HEK293 (cell line): ENCODE data around the gene PHAF1.

Source experiments
- SP2 ChIP-seq: fragments of 450-650 bp; formaldehyde crosslinking; IDR thresholded peaks from 2 replicates; pipeline ENCODE4 v1.5.1; 2016; ENCODE audit warnings: missing biosample characterization, missing genetic modification characterization
- ZNF473 ChIP-seq: fragments of 450-650 bp; formaldehyde crosslinking; IDR thresholded peaks from 2 replicates; pipeline ENCODE4 v1.5.1; 2017; ENCODE audit warnings: missing biosample characterization, missing genetic modification characterization
- ZNF501 ChIP-seq: fragments of 450-650 bp; formaldehyde crosslinking; IDR thresholded peaks from 2 replicates; pipeline ENCODE4 v1.5.1; 2016; ENCODE audit warnings: missing biosample characterization, missing genetic modification characterization
- ZNF658 ChIP-seq: fragments of 450-650 bp; formaldehyde crosslinking; IDR thresholded peaks from 2 replicates; pipeline ENCODE4; 2016; ENCODE audit warnings: missing biosample characterization, missing genetic modification characterization
- TF ChIP-seq, protein P1 (sequence below): fragments of 450-650 bp; formaldehyde crosslinking; IDR thresholded peaks from 2 replicates; pipeline ENCODE4 v1.5.1; 2016; ENCODE audit warnings: missing biosample characterization, missing genetic modification characterization
- TF ChIP-seq, protein P2 (sequence below): fragments of 450-650 bp; formaldehyde crosslinking; IDR thresholded peaks from 2 replicates; pipeline ENCODE4 v1.5.1; 2017; ENCODE audit warnings: missing biosample characterization, missing genetic modification characterization
- TF ChIP-seq, protein P3 (sequence below): sonication (generic); formaldehyde crosslinking; IDR thresholded peaks from 2 replicates; pipeline ENCODE4 v1.8.1; 2022; ENCODE audit warnings: mild to moderate bottlenecking, moderate library complexity, missing genetic modification reagents
- TF ChIP-seq, protein P4 (sequence below): fragments of 450-650 bp; formaldehyde crosslinking; IDR thresholded peaks from 2 replicates; pipeline ENCODE4 v1.5.1; 2016; ENCODE audit warnings: missing biosample characterization, missing genetic modification characterization
- TF ChIP-seq, protein P5 (sequence below): fragments of 450-650 bp; formaldehyde crosslinking; IDR thresholded peaks from 2 replicates; pipeline ENCODE4 v1.5.1; 2016; ENCODE audit warnings: missing biosample characterization, missing genetic modification characterization
- TF ChIP-seq, protein P6 (sequence below): fragments of 450-650 bp; formaldehyde crosslinking; IDR thresholded peaks from 2 replicates; pipeline ENCODE4 v1.5.1; 2016; ENCODE audit warnings: missing biosample characterization, missing genetic modification characterization

DNA sequence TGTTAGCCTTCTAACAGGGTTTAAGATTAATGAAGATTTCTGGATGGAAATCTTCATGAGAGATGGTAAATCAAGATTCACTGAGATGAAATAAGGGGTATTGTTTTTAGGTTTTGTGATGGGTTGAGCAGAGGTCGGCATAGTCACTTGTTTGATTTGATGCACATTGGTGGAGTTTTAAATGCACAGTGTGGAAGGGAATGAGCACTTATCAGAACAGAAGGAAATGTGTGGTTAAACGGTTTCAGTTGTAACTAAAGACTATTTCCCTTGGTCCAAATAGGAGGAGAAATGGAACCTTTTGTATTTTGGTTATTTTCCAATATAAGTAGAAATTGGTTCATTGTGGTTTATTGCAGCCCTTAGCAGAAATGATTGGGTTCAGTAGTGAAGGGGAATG lies 46.7 kb upstream of the PHAF1 start:
- TF ChIP-seq SP2, result no peak
- TF ChIP-seq, protein P1, sequence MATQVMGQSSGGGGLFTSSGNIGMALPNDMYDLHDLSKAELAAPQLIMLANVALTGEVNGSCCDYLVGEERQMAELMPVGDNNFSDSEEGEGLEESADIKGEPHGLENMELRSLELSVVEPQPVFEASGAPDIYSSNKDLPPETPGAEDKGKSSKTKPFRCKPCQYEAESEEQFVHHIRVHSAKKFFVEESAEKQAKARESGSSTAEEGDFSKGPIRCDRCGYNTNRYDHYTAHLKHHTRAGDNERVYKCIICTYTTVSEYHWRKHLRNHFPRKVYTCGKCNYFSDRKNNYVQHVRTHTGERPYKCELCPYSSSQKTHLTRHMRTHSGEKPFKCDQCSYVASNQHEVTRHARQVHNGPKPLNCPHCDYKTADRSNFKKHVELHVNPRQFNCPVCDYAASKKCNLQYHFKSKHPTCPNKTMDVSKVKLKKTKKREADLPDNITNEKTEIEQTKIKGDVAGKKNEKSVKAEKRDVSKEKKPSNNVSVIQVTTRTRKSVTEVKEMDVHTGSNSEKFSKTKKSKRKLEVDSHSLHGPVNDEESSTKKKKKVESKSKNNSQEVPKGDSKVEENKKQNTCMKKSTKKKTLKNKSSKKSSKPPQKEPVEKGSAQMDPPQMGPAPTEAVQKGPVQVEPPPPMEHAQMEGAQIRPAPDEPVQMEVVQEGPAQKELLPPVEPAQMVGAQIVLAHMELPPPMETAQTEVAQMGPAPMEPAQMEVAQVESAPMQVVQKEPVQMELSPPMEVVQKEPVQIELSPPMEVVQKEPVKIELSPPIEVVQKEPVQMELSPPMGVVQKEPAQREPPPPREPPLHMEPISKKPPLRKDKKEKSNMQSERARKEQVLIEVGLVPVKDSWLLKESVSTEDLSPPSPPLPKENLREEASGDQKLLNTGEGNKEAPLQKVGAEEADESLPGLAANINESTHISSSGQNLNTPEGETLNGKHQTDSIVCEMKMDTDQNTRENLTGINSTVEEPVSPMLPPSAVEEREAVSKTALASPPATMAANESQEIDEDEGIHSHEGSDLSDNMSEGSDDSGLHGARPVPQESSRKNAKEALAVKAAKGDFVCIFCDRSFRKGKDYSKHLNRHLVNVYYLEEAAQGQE (tag by site-specific recombination), result no peak
- no peak for TF ChIP-seq ZNF473 (tag by site-specific recombination)
- TF ChIP-seq, protein P2, sequence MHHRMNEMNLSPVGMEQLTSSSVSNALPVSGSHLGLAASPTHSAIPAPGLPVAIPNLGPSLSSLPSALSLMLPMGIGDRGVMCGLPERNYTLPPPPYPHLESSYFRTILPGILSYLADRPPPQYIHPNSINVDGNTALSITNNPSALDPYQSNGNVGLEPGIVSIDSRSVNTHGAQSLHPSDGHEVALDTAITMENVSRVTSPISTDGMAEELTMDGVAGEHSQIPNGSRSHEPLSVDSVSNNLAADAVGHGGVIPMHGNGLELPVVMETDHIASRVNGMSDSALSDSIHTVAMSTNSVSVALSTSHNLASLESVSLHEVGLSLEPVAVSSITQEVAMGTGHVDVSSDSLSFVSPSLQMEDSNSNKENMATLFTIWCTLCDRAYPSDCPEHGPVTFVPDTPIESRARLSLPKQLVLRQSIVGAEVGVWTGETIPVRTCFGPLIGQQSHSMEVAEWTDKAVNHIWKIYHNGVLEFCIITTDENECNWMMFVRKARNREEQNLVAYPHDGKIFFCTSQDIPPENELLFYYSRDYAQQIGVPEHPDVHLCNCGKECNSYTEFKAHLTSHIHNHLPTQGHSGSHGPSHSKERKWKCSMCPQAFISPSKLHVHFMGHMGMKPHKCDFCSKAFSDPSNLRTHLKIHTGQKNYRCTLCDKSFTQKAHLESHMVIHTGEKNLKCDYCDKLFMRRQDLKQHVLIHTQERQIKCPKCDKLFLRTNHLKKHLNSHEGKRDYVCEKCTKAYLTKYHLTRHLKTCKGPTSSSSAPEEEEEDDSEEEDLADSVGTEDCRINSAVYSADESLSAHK (tag by site-specific recombination), result no peak
- TF ChIP-seq, protein P3, sequence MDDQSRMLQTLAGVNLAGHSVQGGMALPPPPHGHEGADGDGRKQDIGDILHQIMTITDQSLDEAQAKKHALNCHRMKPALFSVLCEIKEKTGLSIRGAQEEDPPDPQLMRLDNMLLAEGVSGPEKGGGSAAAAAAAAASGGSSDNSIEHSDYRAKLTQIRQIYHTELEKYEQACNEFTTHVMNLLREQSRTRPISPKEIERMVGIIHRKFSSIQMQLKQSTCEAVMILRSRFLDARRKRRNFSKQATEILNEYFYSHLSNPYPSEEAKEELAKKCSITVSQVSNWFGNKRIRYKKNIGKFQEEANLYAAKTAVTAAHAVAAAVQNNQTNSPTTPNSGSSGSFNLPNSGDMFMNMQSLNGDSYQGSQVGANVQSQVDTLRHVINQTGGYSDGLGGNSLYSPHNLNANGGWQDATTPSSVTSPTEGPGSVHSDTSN (CRISPR knock-in tag), result no peak
- TF ChIP-seq, protein P4, sequence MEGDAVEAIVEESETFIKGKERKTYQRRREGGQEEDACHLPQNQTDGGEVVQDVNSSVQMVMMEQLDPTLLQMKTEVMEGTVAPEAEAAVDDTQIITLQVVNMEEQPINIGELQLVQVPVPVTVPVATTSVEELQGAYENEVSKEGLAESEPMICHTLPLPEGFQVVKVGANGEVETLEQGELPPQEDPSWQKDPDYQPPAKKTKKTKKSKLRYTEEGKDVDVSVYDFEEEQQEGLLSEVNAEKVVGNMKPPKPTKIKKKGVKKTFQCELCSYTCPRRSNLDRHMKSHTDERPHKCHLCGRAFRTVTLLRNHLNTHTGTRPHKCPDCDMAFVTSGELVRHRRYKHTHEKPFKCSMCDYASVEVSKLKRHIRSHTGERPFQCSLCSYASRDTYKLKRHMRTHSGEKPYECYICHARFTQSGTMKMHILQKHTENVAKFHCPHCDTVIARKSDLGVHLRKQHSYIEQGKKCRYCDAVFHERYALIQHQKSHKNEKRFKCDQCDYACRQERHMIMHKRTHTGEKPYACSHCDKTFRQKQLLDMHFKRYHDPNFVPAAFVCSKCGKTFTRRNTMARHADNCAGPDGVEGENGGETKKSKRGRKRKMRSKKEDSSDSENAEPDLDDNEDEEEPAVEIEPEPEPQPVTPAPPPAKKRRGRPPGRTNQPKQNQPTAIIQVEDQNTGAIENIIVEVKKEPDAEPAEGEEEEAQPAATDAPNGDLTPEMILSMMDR (tag by site-specific recombination), result no peak
- TF ChIP-seq ZNF501 (tag by site-specific recombination), result no peak
- TF ChIP-seq ZNF658 (tag by site-specific recombination), result no peak
- TF ChIP-seq, protein P5, sequence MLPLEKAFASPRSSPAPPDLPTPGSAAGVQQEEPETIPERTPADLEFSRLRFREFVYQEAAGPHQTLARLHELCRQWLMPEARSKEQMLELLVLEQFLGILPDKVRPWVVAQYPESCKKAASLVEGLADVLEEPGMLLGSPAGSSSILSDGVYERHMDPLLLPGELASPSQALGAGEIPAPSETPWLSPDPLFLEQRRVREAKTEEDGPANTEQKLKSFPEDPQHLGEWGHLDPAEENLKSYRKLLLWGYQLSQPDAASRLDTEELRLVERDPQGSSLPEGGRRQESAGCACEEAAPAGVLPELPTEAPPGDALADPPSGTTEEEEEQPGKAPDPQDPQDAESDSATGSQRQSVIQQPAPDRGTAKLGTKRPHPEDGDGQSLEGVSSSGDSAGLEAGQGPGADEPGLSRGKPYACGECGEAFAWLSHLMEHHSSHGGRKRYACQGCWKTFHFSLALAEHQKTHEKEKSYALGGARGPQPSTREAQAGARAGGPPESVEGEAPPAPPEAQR (tag by site-specific recombination), result no peak
- TF ChIP-seq, protein P6, sequence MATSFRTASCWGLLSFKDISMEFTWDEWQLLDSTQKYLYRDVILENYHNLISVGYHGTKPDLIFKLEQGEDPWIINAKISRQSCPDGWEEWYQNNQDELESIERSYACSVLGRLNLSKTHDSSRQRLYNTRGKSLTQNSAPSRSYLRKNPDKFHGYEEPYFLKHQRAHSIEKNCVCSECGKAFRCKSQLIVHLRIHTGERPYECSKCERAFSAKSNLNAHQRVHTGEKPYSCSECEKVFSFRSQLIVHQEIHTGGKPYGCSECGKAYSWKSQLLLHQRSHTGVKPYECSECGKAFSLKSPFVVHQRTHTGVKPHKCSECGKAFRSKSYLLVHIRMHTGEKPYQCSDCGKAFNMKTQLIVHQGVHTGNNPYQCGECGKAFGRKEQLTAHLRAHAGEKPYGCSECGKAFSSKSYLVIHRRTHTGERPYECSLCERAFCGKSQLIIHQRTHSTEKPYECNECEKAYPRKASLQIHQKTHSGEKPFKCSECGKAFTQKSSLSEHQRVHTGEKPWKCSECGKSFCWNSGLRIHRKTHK (tag by site-specific recombination), result no peak
